Ishikawa (cell line): ENCODE data around the gene QTRT2.

Experiments used
- CEBPB ChIP-seq: IDR thresholded peaks from 2 replicates; pipeline ENCODE4 v1.6.1; 2012
- CREB1 ChIP-seq: IDR thresholded peaks from 2 replicates; pipeline ENCODE4 v1.6.1; 2012; ENCODE audit warnings: low read depth
- EGR1 ChIP-seq: IDR thresholded peaks from 2 replicates; pipeline ENCODE4 v1.6.1; 2012
- EP300 ChIP-seq: IDR thresholded peaks from 2 replicates; pipeline ENCODE4 v1.6.1; 2012; ENCODE audit warnings: borderline replicate concordance
- MAX ChIP-seq: IDR thresholded peaks from 2 replicates; pipeline ENCODE4 v1.6.1; 2012
- RAD21 ChIP-seq: IDR thresholded peaks from 2 replicates; pipeline ENCODE4 v1.6.1; 2012; ENCODE audit warnings: low read depth
- REST ChIP-seq: IDR thresholded peaks from 2 replicates; pipeline ENCODE4 v1.6.1; 2012; ENCODE audit warnings: low read depth, mild to moderate bottlenecking
- TAF1 ChIP-seq: IDR thresholded peaks from 2 replicates; pipeline ENCODE4 v1.6.1; 2012; ENCODE audit warnings: low read depth, mild to moderate bottlenecking
- TCF12 ChIP-seq: IDR thresholded peaks from 2 replicates; pipeline ENCODE4 v1.6.1; 2012; ENCODE audit warnings: low read depth
- USF1 ChIP-seq: IDR thresholded peaks from 2 replicates; pipeline ENCODE4 v1.6.1; 2012
- YY1 ChIP-seq: IDR thresholded peaks from 2 replicates; pipeline ENCODE4 v1.6.1; 2012; ENCODE audit warnings: low read depth

- no peak for TF ChIP-seq MAX
- TF ChIP-seq CEBPB: no peak
- no peak for TF ChIP-seq YY1
- TF ChIP-seq TAF1: no peak
- no peak for TF ChIP-seq TCF12
- no peak for TF ChIP-seq REST
- TF ChIP-seq EP300: no peak
- TF ChIP-seq CREB1: no peak
- TF ChIP-seq USF1: no peak
- no peak for TF ChIP-seq RAD21
- TF ChIP-seq EGR1: no peak
Observed at GRCh38 chr3:114022145-114022802, 34.3 kb upstream of the QTRT2 start.
